HepG2 (cell line): Measurements from ENCODE around the gene SIM1.

ENCODE experiments used
- CAMTA2 ChIP-seq: sonication (generic); formaldehyde crosslinking; IDR thresholded peaks from 2 replicates; pipeline ENCODE4 v1.4.0; 2020; ENCODE audit warnings: mild to moderate bottlenecking, missing genetic modification reagents, borderline replicate concordance
- ISL2 ChIP-seq: sonication (generic); formaldehyde crosslinking; IDR thresholded peaks from 2 replicates; pipeline ENCODE4 v1.5.0; 2020; ENCODE audit warnings: missing genetic modification reagents
- RFXANK ChIP-seq: IDR thresholded peaks from 2 replicates; pipeline ENCODE4 v1.6.1; 2016
- SRF ChIP-seq: IDR thresholded peaks from 2 replicates; pipeline ENCODE4 v1.6.1; 2011; ENCODE audit warnings: mild to moderate bottlenecking, low read depth, low read length, moderate library complexity
- SYNCRIP ChIP-seq: fragments of 200-400 bp; formaldehyde crosslinking; IDR thresholded peaks from 2 replicates; pipeline ENCODE4 v1.6.1; 2018; ENCODE audit warnings: mild to moderate bottlenecking, low read depth, low read length; ENCODE audit not compliant: insufficient read depth
- TAF15 ChIP-seq: fragments of 200-400 bp; formaldehyde crosslinking; IDR thresholded peaks from one replicate; pipeline ENCODE4 v1.6.1; 2018; ENCODE audit warnings: mild to moderate bottlenecking, low read depth, low read length; ENCODE audit not compliant: poor library complexity, severe bottlenecking
- TP53 ChIP-seq: sonication (generic); formaldehyde crosslinking; conservative IDR thresholded peaks from 2 replicates; pipeline ENCODE4 v1.4.0; 2020; ENCODE audit warnings: missing genetic modification reagents
- ZBTB33 ChIP-seq: sonication (generic); formaldehyde crosslinking; IDR thresholded peaks from 2 replicates; pipeline ENCODE4 v1.4.0; 2020; ENCODE audit warnings: missing genetic modification reagents
- ZNF124 ChIP-seq: sonication (generic); formaldehyde crosslinking; IDR thresholded peaks from 2 replicates; pipeline ENCODE4 v1.4.0; 2020; ENCODE audit warnings: missing genetic modification reagents
- ZNF142 ChIP-seq: sonication (generic); formaldehyde crosslinking; IDR thresholded peaks from 2 replicates; pipeline ENCODE4 v1.4.0; 2020; ENCODE audit warnings: missing genetic modification reagents

- no peak for TF ChIP-seq TP53 (CRISPR knock-in tag)
- TF ChIP-seq TAF15, result no peak
- no peak for TF ChIP-seq ZBTB33 (CRISPR knock-in tag)
- no peak for TF ChIP-seq ZNF142 (CRISPR knock-in tag)
- no peak for TF ChIP-seq ZNF124 (CRISPR knock-in tag)
- no peak for TF ChIP-seq SYNCRIP
- TF ChIP-seq ISL2 (CRISPR knock-in tag), result no peak
- TF ChIP-seq SRF, result no peak
- TF ChIP-seq CAMTA2 (CRISPR knock-in tag), result no peak
- no peak for TF ChIP-seq RFXANK (CRISPR knock-in tag)
Observed at GRCh38 chr6:100484474-100484873, 19.8 kb upstream of the SIM1 start.
